CD4-positive, alpha-beta T cell treated with Interleukin-21 for 1 hour (primary cell): ENCODE measurements around the gene WDFY4.

Source experiments
- DNase-seq: peaks from one replicate; pipeline ENCODE4 v3.0.0-alpha.2; 2020

WDFY4 gene

GRCh38 chr10:48751730-48752129 is 67.1 kb downstream of the WDFY4 start:
- no peak for DNase-seq

- DNase-seq = no peak
Measured at GRCh38 chr10:48758411-48758810, 73.7 kb downstream of the WDFY4 start.

GRCh38 chr10:48759113-48759901 is 74.6 kb downstream of the WDFY4 start:
- no peak for DNase-seq

- no peak for DNase-seq
Measured at GRCh38 chr10:48760983-48761382, 76.3 kb downstream of the WDFY4 start.

GRCh38 chr10:48762064-48763042 is 77.7 kb downstream of the WDFY4 start:
- DNase-seq = no peak

GRCh38 chr10:48763403-48763965 is 78.8 kb downstream of the WDFY4 start:
- no peak for DNase-seq

GRCh38 chr10:48764486-48764885 is 79.8 kb downstream of the WDFY4 start:
- no peak for DNase-seq

- DNase-seq = no peak
Measured at GRCh38 chr10:48765039-48765438, 80.4 kb downstream of the WDFY4 start.

GRCh38 chr10:48765527-48765926 is 80.9 kb downstream of the WDFY4 start:
- DNase-seq = no peak

- DNase-seq = no peak
Measured at GRCh38 chr10:48767373-48768143, 82.9 kb downstream of the WDFY4 start.

- no peak for DNase-seq
Measured at GRCh38 chr10:48768144-48768766, 83.6 kb downstream of the WDFY4 start.

GRCh38 chr10:48768926-48769325 is 84.3 kb downstream of the WDFY4 start:
- DNase-seq = no peak

GRCh38 chr10:48769706-48770435 is 85.2 kb downstream of the WDFY4 start:
- DNase-seq = no peak

- DNase-seq = no peak
Measured at GRCh38 chr10:48770561-48771089, 86.0 kb downstream of the WDFY4 start.

- no peak for DNase-seq
Measured at GRCh38 chr10:48771234-48771633, 86.6 kb downstream of the WDFY4 start.

- DNase-seq = no peak
Measured at GRCh38 chr10:48772059-48772458, 87.4 kb downstream of the WDFY4 start.

- DNase-seq = no peak
Measured at GRCh38 chr10:48773580-48773979, 88.9 kb downstream of the WDFY4 start.

- no peak for DNase-seq
Measured at GRCh38 chr10:48774416-48775205, 89.9 kb downstream of the WDFY4 start.

GRCh38 chr10:48775206-48775517 is 90.5 kb downstream of the WDFY4 start:
- no peak for DNase-seq

- DNase-seq = no peak
Measured at GRCh38 chr10:48776005-48776522, 91.4 kb downstream of the WDFY4 start.
